ENCODE data around the gene LDLRAD4. TPM values are rescaled to one million over a fixed set of nuclear protein-coding genes. Genes with fewer than 3 reads are reported as not detected.

LDLRAD4 gene
- total and polyA plus RNA-seq, 2 experiments from 2014 or later, result 0.73 to 1.9 TPM

DNA sequence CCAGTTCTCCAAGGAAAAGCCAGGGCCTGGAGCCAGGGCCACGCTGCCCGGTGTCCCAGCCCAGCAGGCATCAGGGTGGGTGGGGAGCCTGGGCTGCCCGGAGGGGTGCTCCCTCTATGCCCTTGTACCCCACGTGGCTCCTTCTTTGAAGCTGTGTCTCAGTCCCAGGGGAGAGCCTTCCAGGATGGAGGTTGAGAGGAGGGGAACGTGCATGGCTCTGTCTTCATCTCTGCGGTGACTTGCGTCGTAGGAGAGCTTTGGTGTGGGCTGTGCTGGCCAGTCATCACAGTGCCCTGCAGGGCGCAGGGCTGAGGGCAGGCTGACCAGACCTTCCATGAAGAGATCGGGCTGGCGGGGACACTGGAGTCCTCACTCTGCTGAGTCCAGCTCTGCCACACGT is 197.2 kb downstream of the LDLRAD4 start:
- H3K79me2 ChIP-seq (replicated peaks; ENCODE audit: insufficient read depth), result no peaks in the 10 kb centered on the region
- no peak for TF ChIP-seq ZNF114 (CRISPR knock-in tag; IDR thresholded peaks at IDR 0.05)
- TF ChIP-seq, protein P1, sequence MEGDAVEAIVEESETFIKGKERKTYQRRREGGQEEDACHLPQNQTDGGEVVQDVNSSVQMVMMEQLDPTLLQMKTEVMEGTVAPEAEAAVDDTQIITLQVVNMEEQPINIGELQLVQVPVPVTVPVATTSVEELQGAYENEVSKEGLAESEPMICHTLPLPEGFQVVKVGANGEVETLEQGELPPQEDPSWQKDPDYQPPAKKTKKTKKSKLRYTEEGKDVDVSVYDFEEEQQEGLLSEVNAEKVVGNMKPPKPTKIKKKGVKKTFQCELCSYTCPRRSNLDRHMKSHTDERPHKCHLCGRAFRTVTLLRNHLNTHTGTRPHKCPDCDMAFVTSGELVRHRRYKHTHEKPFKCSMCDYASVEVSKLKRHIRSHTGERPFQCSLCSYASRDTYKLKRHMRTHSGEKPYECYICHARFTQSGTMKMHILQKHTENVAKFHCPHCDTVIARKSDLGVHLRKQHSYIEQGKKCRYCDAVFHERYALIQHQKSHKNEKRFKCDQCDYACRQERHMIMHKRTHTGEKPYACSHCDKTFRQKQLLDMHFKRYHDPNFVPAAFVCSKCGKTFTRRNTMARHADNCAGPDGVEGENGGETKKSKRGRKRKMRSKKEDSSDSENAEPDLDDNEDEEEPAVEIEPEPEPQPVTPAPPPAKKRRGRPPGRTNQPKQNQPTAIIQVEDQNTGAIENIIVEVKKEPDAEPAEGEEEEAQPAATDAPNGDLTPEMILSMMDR (conservative IDR thresholded peaks at IDR 0.05; ENCODE audit: low read depth in 2 of 2), result no peak
- TF ChIP-seq EZH2 (IDR thresholded peaks at IDR 0.05; ENCODE audit: low read depth, unreplicated experiment), result no peak
- no peak for TF ChIP-seq EZH2phosphoT487 (IDR thresholded peaks at IDR 0.05; ENCODE audit: unreplicated experiment)
- TF ChIP-seq, protein P2, sequence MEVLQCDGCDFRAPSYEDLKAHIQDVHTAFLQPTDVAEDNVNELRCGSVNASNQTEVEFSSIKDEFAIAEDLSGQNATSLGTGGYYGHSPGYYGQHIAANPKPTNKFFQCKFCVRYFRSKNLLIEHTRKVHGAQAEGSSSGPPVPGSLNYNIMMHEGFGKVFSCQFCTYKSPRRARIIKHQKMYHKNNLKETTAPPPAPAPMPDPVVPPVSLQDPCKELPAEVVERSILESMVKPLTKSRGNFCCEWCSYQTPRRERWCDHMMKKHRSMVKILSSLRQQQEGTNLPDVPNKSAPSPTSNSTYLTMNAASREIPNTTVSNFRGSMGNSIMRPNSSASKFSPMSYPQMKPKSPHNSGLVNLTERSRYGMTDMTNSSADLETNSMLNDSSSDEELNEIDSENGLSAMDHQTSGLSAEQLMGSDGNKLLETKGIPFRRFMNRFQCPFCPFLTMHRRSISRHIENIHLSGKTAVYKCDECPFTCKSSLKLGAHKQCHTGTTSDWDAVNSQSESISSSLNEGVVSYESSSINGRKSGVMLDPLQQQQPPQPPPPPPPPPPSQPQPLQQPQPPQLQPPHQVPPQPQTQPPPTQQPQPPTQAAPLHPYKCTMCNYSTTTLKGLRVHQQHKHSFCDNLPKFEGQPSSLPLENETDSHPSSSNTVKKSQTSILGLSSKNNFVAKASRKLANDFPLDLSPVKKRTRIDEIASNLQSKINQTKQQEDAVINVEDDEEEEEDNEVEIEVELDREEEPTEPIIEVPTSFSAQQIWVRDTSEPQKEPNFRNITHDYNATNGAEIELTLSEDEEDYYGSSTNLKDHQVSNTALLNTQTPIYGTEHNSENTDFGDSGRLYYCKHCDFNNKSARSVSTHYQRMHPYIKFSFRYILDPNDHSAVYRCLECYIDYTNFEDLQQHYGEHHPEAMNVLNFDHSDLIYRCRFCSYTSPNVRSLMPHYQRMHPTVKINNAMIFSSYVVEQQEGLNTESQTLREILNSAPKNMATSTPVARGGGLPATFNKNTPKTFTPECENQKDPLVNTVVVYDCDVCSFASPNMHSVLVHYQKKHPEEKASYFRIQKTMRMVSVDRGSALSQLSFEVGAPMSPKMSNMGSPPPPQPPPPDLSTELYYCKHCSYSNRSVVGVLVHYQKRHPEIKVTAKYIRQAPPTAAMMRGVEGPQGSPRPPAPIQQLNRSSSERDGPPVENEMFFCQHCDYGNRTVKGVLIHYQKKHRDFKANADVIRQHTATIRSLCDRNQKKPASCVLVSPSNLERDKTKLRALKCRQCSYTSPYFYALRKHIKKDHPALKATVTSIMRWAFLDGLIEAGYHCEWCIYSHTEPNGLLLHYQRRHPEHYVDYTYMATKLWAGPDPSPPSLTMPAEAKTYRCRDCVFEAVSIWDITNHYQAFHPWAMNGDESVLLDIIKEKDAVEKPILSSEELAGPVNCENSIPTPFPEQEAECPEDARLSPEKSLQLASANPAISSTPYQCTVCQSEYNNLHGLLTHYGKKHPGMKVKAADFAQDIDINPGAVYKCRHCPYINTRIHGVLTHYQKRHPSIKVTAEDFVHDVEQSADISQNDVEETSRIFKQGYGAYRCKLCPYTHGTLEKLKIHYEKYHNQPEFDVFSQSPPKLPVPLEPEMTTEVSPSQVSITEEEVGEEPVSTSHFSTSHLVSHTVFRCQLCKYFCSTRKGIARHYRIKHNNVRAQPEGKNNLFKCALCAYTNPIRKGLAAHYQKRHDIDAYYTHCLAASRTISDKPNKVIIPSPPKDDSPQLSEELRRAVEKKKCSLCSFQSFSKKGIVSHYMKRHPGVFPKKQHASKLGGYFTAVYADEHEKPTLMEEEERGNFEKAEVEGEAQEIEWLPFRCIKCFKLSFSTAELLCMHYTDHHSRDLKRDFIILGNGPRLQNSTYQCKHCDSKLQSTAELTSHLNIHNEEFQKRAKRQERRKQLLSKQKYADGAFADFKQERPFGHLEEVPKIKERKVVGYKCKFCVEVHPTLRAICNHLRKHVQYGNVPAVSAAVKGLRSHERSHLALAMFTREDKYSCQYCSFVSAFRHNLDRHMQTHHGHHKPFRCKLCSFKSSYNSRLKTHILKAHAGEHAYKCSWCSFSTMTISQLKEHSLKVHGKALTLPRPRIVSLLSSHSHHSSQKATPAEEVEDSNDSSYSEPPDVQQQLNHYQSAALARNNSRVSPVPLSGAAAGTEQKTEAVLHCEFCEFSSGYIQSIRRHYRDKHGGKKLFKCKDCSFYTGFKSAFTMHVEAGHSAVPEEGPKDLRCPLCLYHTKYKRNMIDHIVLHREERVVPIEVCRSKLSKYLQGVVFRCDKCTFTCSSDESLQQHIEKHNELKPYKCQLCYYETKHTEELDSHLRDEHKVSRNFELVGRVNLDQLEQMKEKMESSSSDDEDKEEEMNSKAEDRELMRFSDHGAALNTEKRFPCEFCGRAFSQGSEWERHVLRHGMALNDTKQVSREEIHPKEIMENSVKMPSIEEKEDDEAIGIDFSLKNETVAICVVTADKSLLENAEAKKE (CRISPR knock-in tag; IDR thresholded peaks at IDR 0.05), result no peak
- H3K4me1 Mint-ChIP-seq, result peaks cover 12% of the 10 kb centered on the region; the same call in 2 of the 3 replicates
- H2AFZ ChIP-seq, result no peak overlapping the region
- H4K20me1 ChIP-seq (replicated peaks; ENCODE audit: insufficient read depth), result no peaks in the 10 kb centered on the region; the same call in 1 of the 2 replicates
- no peak overlapping the region for H3K27ac Mint-ChIP-seq
- H3F3A ChIP-seq (replicated peaks; ENCODE audit: low read depth), result no peaks in the 10 kb centered on the region
- ATAC-seq (no peak), DNase-seq (ENCODE audit: low spot score) (no peak)
- no peak overlapping the region for H3K27ac ChIP-seq (ENCODE audit: low read depth)
- H3K36me3 Mint-ChIP-seq (ENCODE audit: low read depth), result no peaks in the 10 kb centered on the region
- H3K9me3 Mint-ChIP-seq, result peaks cover 7% of the 10 kb centered on the region; the same call in 2 of the 3 replicates
- H3K4me3 Mint-ChIP-seq, result no peak overlapping the region
- peaks cover 5% of the 10 kb centered on the region; the same call in 1 of the 2 replicates for H3K9me2 ChIP-seq (ENCODE audit: insufficient read depth)
- H3K36me3 ChIP-seq (ENCODE audit: insufficient read depth), result no peaks in the 10 kb centered on the region
- H3K27me3 ChIP-seq (ENCODE audit: insufficient read depth), result no peaks in the 10 kb centered on the region
- 0 out of 2 replicates have a peak, but pooled peaks cover 4% of the 10 kb centered on the region for H3K4me1 ChIP-seq (ENCODE audit: insufficient read depth)
- peaks cover 2% of the 10 kb centered on the region for H3K27me3 Mint-ChIP-seq (ENCODE audit: insufficient read depth, low read depth, poor library complexity)
- no peak overlapping the region for H3K4me2 ChIP-seq
- H3K4me3 ChIP-seq, result no peak overlapping the region

Data from GM23338 (cell line).